ENCODE data around the gene SMIM23.
"Not testable (repeated sequence)": the region's sequence is repeated elsewhere in the genome, so short reads cannot be mapped to it uniquely, and the experiment has no call there.

DNA sequence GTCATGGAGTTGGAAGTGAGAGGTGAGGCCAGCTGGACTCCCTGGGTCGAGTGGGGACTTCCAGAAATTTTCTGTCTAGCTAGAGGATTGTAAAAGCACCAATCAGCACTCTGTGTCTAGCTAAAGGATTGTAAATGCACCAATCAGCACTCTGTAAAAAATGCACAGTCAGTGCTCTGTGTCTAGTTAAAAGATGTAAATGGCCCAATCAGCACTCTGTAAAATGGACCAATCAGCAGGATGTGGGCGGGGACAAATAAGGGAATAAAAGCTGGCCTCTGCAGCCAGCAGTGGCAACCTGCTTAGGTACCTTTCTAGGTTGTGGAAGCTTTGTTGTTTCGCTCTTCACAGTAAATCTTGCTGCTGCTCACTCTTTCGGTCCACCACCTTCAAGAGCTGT is 3.9 kb upstream of the SMIM23 start:
- not testable (repeated sequence) for TF ChIP-seq CTCF (IDR thresholded peaks at IDR 0.05; ENCODE audit: insufficient read depth, low read length); POLR2AphosphoS5 (IDR thresholded peaks at IDR 0.05; ENCODE audit: low read depth); REST (IDR thresholded peaks at IDR 0.05; ENCODE audit: insufficient replicate concordance, low read depth); GABPA (IDR thresholded peaks at IDR 0.05; ENCODE audit: low read depth); SPI1 (IDR thresholded peaks at IDR 0.05; ENCODE audit: borderline replicate concordance, low read depth)

Measured in HL-60 (cell line).